Colonic mucosa (tissue), 4 donors: ENCODE results near the gene FUCA2. TPM values are rescaled to one million over a fixed set of nuclear protein-coding genes. Genes with fewer than 3 reads are reported as not detected.

Experiments used
- DNase-seq: peaks from one replicate; pipeline ENCODE4 v3.0.0-alpha.2; 2020
- H3K27ac ChIP-seq: fragments of 200-600 bp; one replicate; pipeline ENCODE4 v1.8.0; 2021
- H3K27me3 ChIP-seq: fragments of 200-600 bp; one replicate; pipeline ENCODE4 v1.8.0; 2021
- H3K36me3 ChIP-seq: fragments of 200-600 bp; one replicate; pipeline ENCODE4 v1.8.0; 2021
- H3K4me1 ChIP-seq: fragments of 200-600 bp; one replicate; pipeline ENCODE4 v1.8.0; 2021; ENCODE audit warnings: mild to moderate bottlenecking
- H3K4me3 ChIP-seq: fragments of 200-600 bp; one replicate; pipeline ENCODE4 v1.8.0; 2021
- H3K9ac ChIP-seq, 2 donors: one replicate each; pipeline ENCODE4 v1.7.0; 2013; ENCODE audit warnings: control low read depth in 2 of 2, low read depth in 2 of 2, low read length in 2 of 2
- H3K9me3 ChIP-seq: fragments of 200-600 bp; one replicate; pipeline ENCODE4 v1.8.0; 2021
- CTCF ChIP-seq: fragments of 200-600 bp; IDR thresholded peaks from one replicate; pipeline ENCODE4 v1.8.0; 2022; ENCODE audit warnings: antibody characterized with exemption, mild to moderate bottlenecking
- intact Hi-C: fragments of 100-400 bp; cut with DNase I; formaldehyde crosslinking; loops from one replicate; pipeline ENCODE4 v1.14.1; 2022
- total RNA-seq, 2 donors: library from RNA; stranded (reverse); fragmentation: NEBNext Ultra II Directional in 1 of 2; extraction: Animal tissue kit (Norgen Biotek cat#: 25700) in 1 of 2; gene quantifications; one replicate each; pipeline ENCODE4 v1.2.1, GENCODE V29; 2021
- donor health status: healthy.
- donor health status: DM: no; HTN: no; CAD: no.
- donor health status: DM: no; HTN: no; CAD: no.

Gene FUCA2
- total RNA-seq, 2 donors from 2014 or later: 72.2 to 93.1 TPM

GRCh38 chr6:143542888-143543287 is 31.4 kb upstream of the FUCA2 start:
- H3K36me3 ChIP-seq: no peaks in the 10 kb centered on the region
- DNase-seq: no peak
- intact Hi-C loops: no loop called here
- H3K9me3 ChIP-seq: no peaks in the 10 kb centered on the region
- TF ChIP-seq CTCF: no peak
- peaks cover 3% of the 10 kb centered on the region for H3K4me1 ChIP-seq
- no peak overlapping the region for H3K4me3 ChIP-seq
- H3K27me3 ChIP-seq: no peaks in the 10 kb centered on the region
- H3K9ac ChIP-seq: peak overlapping the region in 1 of 2 donors; percentile 32
- no peak overlapping the region for H3K27ac ChIP-seq

- Histone ChIP-seq H3K36me3 (no peaks in the 10 kb centered on the region), H3K27me3 (no peaks in the 10 kb centered on the region), H3K9me3 (no peaks in the 10 kb centered on the region), H3K4me1 (peaks cover 3% of the 10 kb centered on the region), H3K9ac (no peak overlapping the region), H3K4me3 (no peak overlapping the region), H3K27ac (no peak overlapping the region)
- intact Hi-C loops: no loop called here
- no peak for TF ChIP-seq CTCF
- no peak for DNase-seq
Measured at GRCh38 chr6:143540192-143540591, 28.7 kb upstream of the FUCA2 start.

GRCh38 chr6:143539734-143540133 is 28.2 kb upstream of the FUCA2 start:
- H3K27me3 ChIP-seq: no peaks in the 10 kb centered on the region
- peak overlapping the region in 1 of 2 donors; percentile 24 for H3K9ac ChIP-seq
- H3K4me1 ChIP-seq: peaks cover 3% of the 10 kb centered on the region
- no peaks in the 10 kb centered on the region for H3K9me3 ChIP-seq
- no peak for TF ChIP-seq CTCF
- no peak overlapping the region for H3K4me3 ChIP-seq
- no peak for DNase-seq
- intact Hi-C loops: no loop called here
- H3K36me3 ChIP-seq: no peaks in the 10 kb centered on the region
- H3K27ac ChIP-seq: no peak overlapping the region

- no peak for TF ChIP-seq CTCF
- Histone ChIP-seq H3K36me3 (no peaks in the 10 kb centered on the region), H3K27ac (no peak overlapping the region), H3K9ac (no peak overlapping the region), H3K4me1 (no peaks in the 10 kb centered on the region), H3K27me3 (no peaks in the 10 kb centered on the region), H3K4me3 (no peak overlapping the region), H3K9me3 (no peaks in the 10 kb centered on the region)
- no peak for DNase-seq
- intact Hi-C loops: no loop called here
Measured at GRCh38 chr6:143539106-143539505, 27.6 kb upstream of the FUCA2 start.

- intact Hi-C loops: no loop called here
- H3K4me3 ChIP-seq: no peak overlapping the region
- TF ChIP-seq CTCF: no peak
Measured at GRCh38 chr6:143538374-143538773, 26.9 kb upstream of the FUCA2 start.

More at GRCh38 chr6:143538374-143538773, 26.9 kb upstream of the FUCA2 start:
- Histone ChIP-seq H3K9me3 (no peaks in the 10 kb centered on the region), H3K27me3 (no peaks in the 10 kb centered on the region), H3K27ac (no peak overlapping the region), H3K9ac (peak overlapping the region in 1 of 2 donors; percentile 83), H3K36me3 (no peaks in the 10 kb centered on the region), H3K4me1 (no peaks in the 10 kb centered on the region)
- DNase-seq: no peak
